HG03558 (cell line): ENCODE measurements around the gene PRR9.

Source experiments
- ATAC-seq: cut with Tn5 transposase; IDR thresholded peaks from one replicate; pipeline ENCODE4 v1.9.1; 2021; ENCODE audit warnings: moderate number of reproducible peaks; ENCODE audit not compliant: unreplicated experiment; ENCODE audit errors: extremely low read depth

The PRR9 gene

GRCh38 chr1:153261281-153262069 is 44.1 kb downstream of the PRR9 start:
- ATAC-seq = no peak

- no peak for ATAC-seq
Observed at GRCh38 chr1:153262070-153262366, 44.6 kb downstream of the PRR9 start.

GRCh38 chr1:153262462-153263157 is 45.2 kb downstream of the PRR9 start:
- no peak for ATAC-seq

GRCh38 chr1:153265457-153265856 is 48.1 kb downstream of the PRR9 start:
- no peak for ATAC-seq
